Inferior parietal cortex (tissue), 1 donor: ENCODE data around the gene SLC17A8.
"Not testable (repeated sequence)": the region's sequence is repeated elsewhere in the genome, so short reads cannot be mapped to it uniquely, and the experiment has no call there.

Source experiments
- DNase-seq: peaks from one replicate; pipeline ENCODE4 v3.0.0-alpha.2; 2016; ENCODE audit errors: extremely low spot score

Gene SLC17A8

GRCh38 chr12:100427078-100427477, 70.2 kb downstream of the SLC17A8 start:
- DNase-seq: no peak

- not testable (repeated sequence) for DNase-seq
Measured at GRCh38 chr12:100430251-100430650, 73.4 kb downstream of the SLC17A8 start.

GRCh38 chr12:100433701-100434100, 76.8 kb downstream of the SLC17A8 start:
- DNase-seq: no peak

- no peak for DNase-seq
Measured at GRCh38 chr12:100434177-100434576, 77.3 kb downstream of the SLC17A8 start.

- DNase-seq: no peak
Measured at GRCh38 chr12:100435957-100436356, 79.1 kb downstream of the SLC17A8 start.

GRCh38 chr12:100437038-100437841, 80.4 kb downstream of the SLC17A8 start:
- no peak for DNase-seq

GRCh38 chr12:100439797-100440196, 82.9 kb downstream of the SLC17A8 start:
- DNase-seq: no peak

GRCh38 chr12:100442403-100442802, 85.5 kb downstream of the SLC17A8 start:
- no peak for DNase-seq

- no peak for DNase-seq
Measured at GRCh38 chr12:100443434-100443833, 86.6 kb downstream of the SLC17A8 start.

GRCh38 chr12:100445081-100445481, 88.2 kb downstream of the SLC17A8 start:
- DNase-seq: no peak

GRCh38 chr12:100447381-100447780, 90.5 kb downstream of the SLC17A8 start:
- peak; percentile 7 for DNase-seq

GRCh38 chr12:100448656-100449055, 91.8 kb downstream of the SLC17A8 start:
- no peak for DNase-seq

- DNase-seq: no peak
Measured at GRCh38 chr12:100450735-100451134, 93.9 kb downstream of the SLC17A8 start.

- DNase-seq: no peak
Measured at GRCh38 chr12:100453951-100454350, 97.1 kb downstream of the SLC17A8 start.

- DNase-seq: no peak
Measured at GRCh38 chr12:100455896-100456295, 99.0 kb downstream of the SLC17A8 start.

GRCh38 chr12:100458191-100458590, 101.3 kb downstream of the SLC17A8 start:
- DNase-seq: no peak

- DNase-seq: no peak
Measured at GRCh38 chr12:100460702-100461101, 103.8 kb downstream of the SLC17A8 start.

GRCh38 chr12:100461330-100461973, 104.6 kb downstream of the SLC17A8 start:
- DNase-seq: no peak

- no peak for DNase-seq
Measured at GRCh38 chr12:100463661-100464060, 106.8 kb downstream of the SLC17A8 start.

- DNase-seq: no peak
Measured at GRCh38 chr12:100464529-100464928, 107.7 kb downstream of the SLC17A8 start.

- no peak for DNase-seq
Measured at GRCh38 chr12:100468126-100468525, 111.3 kb downstream of the SLC17A8 start.
